Neural cell (in vitro differentiated cells): ENCODE measurements around the gene ASCC3. TPM values are rescaled to one million over a fixed set of nuclear protein-coding genes. Genes with fewer than 3 reads are reported as not detected.

Experiments
- H2AFZ ChIP-seq: fragments of 200-600, 300-800 bp; sonication (generic), shearing (Covaris generic); 2 replicates; pipeline ENCODE4 v1.6.0; 2014; ENCODE audit warnings: low read depth, mild to moderate bottlenecking, antibody characterized with exemption, low read length, moderate library complexity
- H3F3A ChIP-seq: fragments of 200-600 bp; shearing (Covaris generic); 2 replicates; pipeline ENCODE4 v1.6.1; 2016; ENCODE audit warnings: mild to moderate bottlenecking, moderate library complexity, mixed read lengths, antibody characterized with exemption, low read length; ENCODE audit not compliant: insufficient read depth, poor library complexity, severe bottlenecking
- H3K27ac ChIP-seq: fragments of 200-600, 300-800 bp; sonication (generic), shearing (Covaris generic); 2 replicates; pipeline ENCODE4 v1.5.1; 2014; ENCODE audit warnings: mild to moderate bottlenecking, low read length, moderate library complexity
- H3K27me3 ChIP-seq: fragments of 300-800, 200-600 bp; sonication (generic), shearing (Covaris generic); 2 replicates; pipeline ENCODE4 v1.6.0; 2014; ENCODE audit warnings: mild to moderate bottlenecking, low read depth, low read length, moderate library complexity; ENCODE audit not compliant: insufficient read depth
- H3K36me3 ChIP-seq: fragments of 300-800, 200-600 bp; sonication (generic), shearing (Covaris generic); 2 replicates; pipeline ENCODE4 v1.5.1; 2014; ENCODE audit warnings: mild to moderate bottlenecking, antibody characterized with exemption, low read length, moderate library complexity; ENCODE audit not compliant: insufficient read depth
- H3K4me2 ChIP-seq: fragments of 300-800, 200-600 bp; sonication (generic), shearing (Covaris generic); 2 replicates; pipeline ENCODE4 v1.6.0; 2014; ENCODE audit warnings: mild to moderate bottlenecking, low read length
- H3K4me3 ChIP-seq: fragments of 300-800, 200-600 bp; sonication (generic), shearing (Covaris generic); 2 replicates; pipeline ENCODE4 v1.5.1; 2014; ENCODE audit warnings: mild to moderate bottlenecking, low read length, moderate library complexity
- H3K79me2 ChIP-seq: fragments of 200-600 bp; shearing (Covaris generic); replicated peaks from 2 replicates; pipeline ENCODE4 v1.6.0; 2014; ENCODE audit warnings: mild to moderate bottlenecking, low read length, moderate library complexity; ENCODE audit not compliant: insufficient read depth
- H3K9ac ChIP-seq: fragments of 300-800, 200-600 bp; sonication (generic), shearing (Covaris generic); 2 replicates; pipeline ENCODE4 v1.6.1; 2016; ENCODE audit warnings: mild to moderate bottlenecking, low read length, mixed read lengths
- H3K9me2 ChIP-seq: fragments of 200-600 bp; shearing (Covaris generic); 2 replicates; pipeline ENCODE4 v1.6.1; 2016; ENCODE audit warnings: mild to moderate bottlenecking, low read length, mixed read lengths; ENCODE audit not compliant: insufficient read depth
- H3K9me3 ChIP-seq: fragments of 200-600, 300-800 bp; sonication (generic), shearing (Covaris generic); 2 replicates; pipeline ENCODE4 v1.6.1; 2016; ENCODE audit warnings: mild to moderate bottlenecking, mixed run types, low read length, moderate library complexity, mixed read lengths
- H4K20me1 ChIP-seq: fragments of 200-600 bp; shearing (Covaris generic); 2 replicates; pipeline ENCODE4 v1.6.1; 2016; ENCODE audit warnings: mild to moderate bottlenecking, mixed run types; ENCODE audit not compliant: insufficient read depth
- CTCF ChIP-seq: fragments of 450-650 bp; IDR thresholded peaks from 2 replicates; pipeline ENCODE4 v1.5.1; 2014; ENCODE audit warnings: antibody characterized with exemption, mild to moderate bottlenecking, moderate library complexity; ENCODE audit not compliant: poor library complexity, severe bottlenecking
- EP300 ChIP-seq: fragments of 450-650 bp; conservative IDR thresholded peaks from 2 replicates; pipeline ENCODE4 v1.6.1; 2014; ENCODE audit warnings: antibody characterized with exemption, mild to moderate bottlenecking, moderate library complexity; ENCODE audit not compliant: poor library complexity, severe bottlenecking
- EZH2 ChIP-seq: fragments of 200-600, 300-800 bp; shearing (Covaris generic), sonication (generic); IDR thresholded peaks from 2 replicates; pipeline ENCODE4 v1.6.1; 2014; ENCODE audit warnings: antibody characterized with exemption, low read length, borderline replicate concordance, mild to moderate bottlenecking; ENCODE audit not compliant: insufficient read depth, poor library complexity, severe bottlenecking
- MXI1 ChIP-seq: fragments of 450-650 bp; conservative IDR thresholded peaks from 2 replicates; pipeline ENCODE4 v1.6.1; 2014; ENCODE audit warnings: antibody characterized with exemption, mild to moderate bottlenecking; ENCODE audit not compliant: poor library complexity, severe bottlenecking
- POLR2AphosphoS5 ChIP-seq: IDR thresholded peaks from 2 replicates; pipeline ENCODE4 v1.6.1; 2012
- RAD21 ChIP-seq: fragments of 450-650 bp; conservative IDR thresholded peaks from 2 replicates; pipeline ENCODE4 v1.6.1; 2014; ENCODE audit warnings: antibody characterized with exemption, mild to moderate bottlenecking, moderate library complexity
- REST ChIP-seq: IDR thresholded peaks from 2 replicates; pipeline ENCODE4 v1.6.1; 2012; ENCODE audit warnings: borderline replicate concordance
- SMC3 ChIP-seq: fragments of 450-650 bp; conservative IDR thresholded peaks from 2 replicates; pipeline ENCODE4 v1.6.1; 2014; ENCODE audit warnings: antibody characterized with exemption, mild to moderate bottlenecking, moderate library complexity; ENCODE audit not compliant: poor library complexity
- TAF1 ChIP-seq: IDR thresholded peaks from 2 replicates; pipeline ENCODE4 v1.6.1; 2012; ENCODE audit warnings: low read depth
- polyA plus RNA-seq: library from polyadenylated mRNA; depleted of rRNA; stranded (reverse); fragments of >200 nt; gene quantifications from 2 replicates; pipeline ENCODE4 v1.2.3, GENCODE V29; 2014

The ASCC3 gene
- polyA plus RNA-seq, 1 donor from 2014 or later, result 14.9 TPM

GRCh38 chr6:100612094-100612493 lies 269.0 kb downstream of the ASCC3 start (continued):
- TF ChIP-seq REST, result no peak

GRCh38 chr6:100599088-100599770 lies 281.9 kb downstream of the ASCC3 start:
- Histone ChIP-seq H3K4me2 (no peak overlapping the region), H3K27ac (no peak overlapping the region), H3K9me2 (no peaks in the 10 kb centered on the region), H3K9me3 (no peaks in the 10 kb centered on the region), H3K36me3 (no peaks in the 10 kb centered on the region), H3K4me3 (no peak overlapping the region), H2AFZ (no peak overlapping the region), H3K9ac (no peak overlapping the region), H3K27me3 (peaks cover 11% of the 10 kb centered on the region), H3K79me2 (no peaks in the 10 kb centered on the region), H4K20me1 (no peaks in the 10 kb centered on the region), H3F3A (no peaks in the 10 kb centered on the region)
- TF ChIP-seq EP300, result no peak
- no peak for TF ChIP-seq MXI1
- TF ChIP-seq TAF1, result no peak
- TF ChIP-seq POLR2AphosphoS5, result no peak
- TF ChIP-seq EZH2, result no peak
- no peak for TF ChIP-seq REST
- TF ChIP-seq CTCF, result no peak
- no peak for TF ChIP-seq SMC3
- no peak for TF ChIP-seq RAD21
